ENCODE data around the gene CNTN5.

CNTN5 gene

GRCh38 chr11:99952816-99953215 lies 932.1 kb downstream of the CNTN5 start:
- DNase-seq: no peak
- intact Hi-C loops (cut with DNase I): no loop called here

- DNase-seq: no peak
- intact Hi-C loops (cut with DNase I): no loop called here
Measured at GRCh38 chr11:99960536-99960935, 939.8 kb downstream of the CNTN5 start.

GRCh38 chr11:99968336-99968735 lies 947.6 kb downstream of the CNTN5 start:
- no peak for DNase-seq
- intact Hi-C loops (cut with DNase I): no loop called here

- intact Hi-C loops (cut with DNase I): no loop called here
- DNase-seq: no peak
Measured at GRCh38 chr11:99973993-99974392, 953.2 kb downstream of the CNTN5 start.

GRCh38 chr11:99979042-99979441 lies 958.3 kb downstream of the CNTN5 start:
- no peak for DNase-seq
- intact Hi-C loops (cut with DNase I): no loop called here

- DNase-seq: no peak
- intact Hi-C loops (cut with DNase I): no loop called here
Measured at GRCh38 chr11:99987821-99988470, 967.2 kb downstream of the CNTN5 start.

- DNase-seq: no peak
- intact Hi-C loops (cut with DNase I): no loop called here
Measured at GRCh38 chr11:99988471-99988837, 967.7 kb downstream of the CNTN5 start.

GRCh38 chr11:100003985-100004384 lies 983.2 kb downstream of the CNTN5 start:
- intact Hi-C loops (cut with DNase I): no loop called here
- DNase-seq: no peak

- intact Hi-C loops (cut with DNase I): no loop called here
- DNase-seq: peak in 4 of 42 donors; percentile 6 to 20 (median 11)
Measured at GRCh38 chr11:100004541-100004940, 983.8 kb downstream of the CNTN5 start.

- no peak for DNase-seq
- intact Hi-C loops (cut with DNase I): no loop called here
Measured at GRCh38 chr11:100008417-100008816, 987.7 kb downstream of the CNTN5 start.

GRCh38 chr11:100009728-100010127 lies 989.0 kb downstream of the CNTN5 start:
- intact Hi-C loops (cut with DNase I): no loop called here

GRCh38 chr11:100010393-100010792 lies 989.6 kb downstream of the CNTN5 start:
- DNase-seq: no peak
- intact Hi-C loops (cut with DNase I): no loop called here

More at GRCh38 chr11:100009728-100010127, 989.0 kb downstream of the CNTN5 start:
- no peak for DNase-seq

GRCh38 chr11:100011697-100012096 lies 990.9 kb downstream of the CNTN5 start:
- DNase-seq: no peak
- intact Hi-C loops (cut with DNase I): no loop called here

- DNase-seq: no peak
- intact Hi-C loops (cut with DNase I): no loop called here
Measured at GRCh38 chr11:100013011-100013410, 992.3 kb downstream of the CNTN5 start.

- intact Hi-C loops (cut with DNase I): no loop called here
- DNase-seq: no peak
Measured at GRCh38 chr11:100031973-100032372, 1011.2 kb downstream of the CNTN5 start.

- no peak for DNase-seq
- intact Hi-C loops (cut with DNase I): no loop called here
Measured at GRCh38 chr11:100061006-100061405, 1040.3 kb downstream of the CNTN5 start.

- DNase-seq: no peak
- intact Hi-C loops (cut with DNase I): no loop called here
Measured at GRCh38 chr11:100066399-100066798, 1045.7 kb downstream of the CNTN5 start.

- intact Hi-C loops (cut with DNase I): no loop called here
- DNase-seq: no peak
Measured at GRCh38 chr11:100068116-100068515, 1047.4 kb downstream of the CNTN5 start.

- intact Hi-C loops (cut with DNase I): no loop called here
- DNase-seq: no peak
Measured at GRCh38 chr11:100072131-100072530, 1051.4 kb downstream of the CNTN5 start.

- no peak for DNase-seq
- intact Hi-C loops (cut with DNase I): no loop called here
Measured at GRCh38 chr11:100080381-100080780, 1059.6 kb downstream of the CNTN5 start.

GRCh38 chr11:100080821-100081220 lies 1060.1 kb downstream of the CNTN5 start:
- no peak for DNase-seq
- intact Hi-C loops (cut with DNase I): no loop called here

- no peak for DNase-seq
- intact Hi-C loops (cut with DNase I): no loop called here
Measured at GRCh38 chr11:100093698-100094097, 1072.9 kb downstream of the CNTN5 start.

Measured in head of caudate nucleus (tissue), 42 donors.